A549 (cell line): ENCODE data around the gene LRRC8C.
"Not testable (repeated sequence)": the region's sequence is repeated elsewhere in the genome, so short reads cannot be mapped to it uniquely, and the experiment has no call there.

Experiments used
- BHLHE40 ChIP-seq: IDR thresholded peaks from 2 replicates; pipeline ENCODE4 v1.6.1; 2012; ENCODE audit warnings: low read depth, low read length, inconsistent platforms
- CEBPB ChIP-seq, 2 experiments: fragments of >200 bp in 1 of 2; sonication (Bioruptor Twin) in 1 of 2; formaldehyde crosslinking in 1 of 2; IDR thresholded peaks; 2 replicates each; pipeline ENCODE4 v1.6.1; 2012 to 2016
- CTCF ChIP-seq: fragments of >200 bp; sonication (Bioruptor Twin); formaldehyde crosslinking; IDR thresholded peaks from 3 replicates; pipeline ENCODE4 v1.5.1; 2016
- HDAC2 ChIP-seq: fragments of 200-600 bp; sonication (generic); IDR thresholded peaks from 2 replicates; pipeline ENCODE4 v1.6.1; 2016
- PHF8 ChIP-seq: fragments of 200-600 bp; sonication (generic); IDR thresholded peaks from 2 replicates; pipeline ENCODE4 v1.6.1; 2016; ENCODE audit warnings: low read depth, mild to moderate bottlenecking, antibody characterized with exemption, moderate library complexity, borderline replicate concordance
- POLR2A ChIP-seq: IDR thresholded peaks from 2 replicates; pipeline ENCODE4 v1.6.1; 2012; ENCODE audit warnings: mild to moderate bottlenecking, low read length
- SMC3 ChIP-seq: fragments of >200 bp; sonication (Bioruptor Twin); formaldehyde crosslinking; IDR thresholded peaks from 3 replicates; pipeline ENCODE4 v1.6.1; 2018; ENCODE audit warnings: inconsistent platforms
- TP53 ChIP-seq: fragments of 250-450 bp; sonication (Bioruptor Pico); IDR thresholded peaks from 2 replicates; pipeline ENCODE4 v1.5.0; 2021; ENCODE audit warnings: mild to moderate bottlenecking, moderate library complexity
- ZNF302 ChIP-seq: fragments of 250-450 bp; sonication (Bioruptor Pico); IDR thresholded peaks from 2 replicates; pipeline ENCODE4 v1.9.0; 2021; ENCODE audit warnings: inconsistent platforms, mild to moderate bottlenecking, moderate library complexity
- TF ChIP-seq, protein P1 (sequence below): fragments of 200-600 bp; sonication (generic); IDR thresholded peaks from 2 replicates; pipeline ENCODE4 v1.6.1; 2016; ENCODE audit warnings: antibody characterized with exemption, mild to moderate bottlenecking, moderate library complexity
- TF ChIP-seq, protein P2 (sequence below): fragments of 250-450 bp; sonication (Bioruptor Pico); IDR thresholded peaks from 2 replicates; pipeline ENCODE4 v1.5.0; 2021; ENCODE audit warnings: mild to moderate bottlenecking, moderate library complexity, borderline replicate concordance

- TF ChIP-seq, protein P1, sequence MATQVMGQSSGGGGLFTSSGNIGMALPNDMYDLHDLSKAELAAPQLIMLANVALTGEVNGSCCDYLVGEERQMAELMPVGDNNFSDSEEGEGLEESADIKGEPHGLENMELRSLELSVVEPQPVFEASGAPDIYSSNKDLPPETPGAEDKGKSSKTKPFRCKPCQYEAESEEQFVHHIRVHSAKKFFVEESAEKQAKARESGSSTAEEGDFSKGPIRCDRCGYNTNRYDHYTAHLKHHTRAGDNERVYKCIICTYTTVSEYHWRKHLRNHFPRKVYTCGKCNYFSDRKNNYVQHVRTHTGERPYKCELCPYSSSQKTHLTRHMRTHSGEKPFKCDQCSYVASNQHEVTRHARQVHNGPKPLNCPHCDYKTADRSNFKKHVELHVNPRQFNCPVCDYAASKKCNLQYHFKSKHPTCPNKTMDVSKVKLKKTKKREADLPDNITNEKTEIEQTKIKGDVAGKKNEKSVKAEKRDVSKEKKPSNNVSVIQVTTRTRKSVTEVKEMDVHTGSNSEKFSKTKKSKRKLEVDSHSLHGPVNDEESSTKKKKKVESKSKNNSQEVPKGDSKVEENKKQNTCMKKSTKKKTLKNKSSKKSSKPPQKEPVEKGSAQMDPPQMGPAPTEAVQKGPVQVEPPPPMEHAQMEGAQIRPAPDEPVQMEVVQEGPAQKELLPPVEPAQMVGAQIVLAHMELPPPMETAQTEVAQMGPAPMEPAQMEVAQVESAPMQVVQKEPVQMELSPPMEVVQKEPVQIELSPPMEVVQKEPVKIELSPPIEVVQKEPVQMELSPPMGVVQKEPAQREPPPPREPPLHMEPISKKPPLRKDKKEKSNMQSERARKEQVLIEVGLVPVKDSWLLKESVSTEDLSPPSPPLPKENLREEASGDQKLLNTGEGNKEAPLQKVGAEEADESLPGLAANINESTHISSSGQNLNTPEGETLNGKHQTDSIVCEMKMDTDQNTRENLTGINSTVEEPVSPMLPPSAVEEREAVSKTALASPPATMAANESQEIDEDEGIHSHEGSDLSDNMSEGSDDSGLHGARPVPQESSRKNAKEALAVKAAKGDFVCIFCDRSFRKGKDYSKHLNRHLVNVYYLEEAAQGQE = not testable (repeated sequence)
- not testable (repeated sequence) for TF ChIP-seq BHLHE40; ZNF302; CTCF; SMC3; POLR2A; HDAC2; CEBPB (IDR thresholded peaks at IDR 0.05); PHF8; TP53
- TF ChIP-seq, protein P2, sequence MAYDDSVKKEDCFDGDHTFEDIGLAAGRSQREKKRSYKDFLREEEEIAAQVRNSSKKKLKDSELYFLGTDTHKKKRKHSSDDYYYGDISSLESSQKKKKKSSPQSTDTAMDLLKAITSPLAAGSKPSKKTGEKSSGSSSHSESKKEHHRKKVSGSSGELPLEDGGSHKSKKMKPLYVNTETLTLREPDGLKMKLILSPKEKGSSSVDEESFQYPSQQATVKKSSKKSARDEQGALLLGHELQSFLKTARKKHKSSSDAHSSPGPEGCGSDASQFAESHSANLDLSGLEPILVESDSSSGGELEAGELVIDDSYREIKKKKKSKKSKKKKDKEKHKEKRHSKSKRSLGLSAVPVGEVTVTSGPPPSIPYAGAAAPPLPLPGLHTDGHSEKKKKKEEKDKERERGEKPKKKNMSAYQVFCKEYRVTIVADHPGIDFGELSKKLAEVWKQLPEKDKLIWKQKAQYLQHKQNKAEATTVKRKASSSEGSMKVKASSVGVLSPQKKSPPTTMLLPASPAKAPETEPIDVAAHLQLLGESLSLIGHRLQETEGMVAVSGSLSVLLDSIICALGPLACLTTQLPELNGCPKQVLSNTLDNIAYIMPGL (CRISPR knock-in tag) = not testable (repeated sequence)
Observed at GRCh38 chr1:89629600-89629999, 3.3 kb upstream of the LRRC8C start.
